GM18870 (cell line): ENCODE data around the gene TENT4A.

ENCODE experiments used
- ATAC-seq: cut with Tn5 transposase; IDR thresholded peaks from one replicate; pipeline ENCODE4 v1.9.1; 2021; ENCODE audit warnings: moderate library complexity; ENCODE audit not compliant: unreplicated experiment

The TENT4A gene

GRCh38 chr5:6749026-6749716, 35.9 kb downstream of the TENT4A start:
- ATAC-seq: no peak

DNA sequence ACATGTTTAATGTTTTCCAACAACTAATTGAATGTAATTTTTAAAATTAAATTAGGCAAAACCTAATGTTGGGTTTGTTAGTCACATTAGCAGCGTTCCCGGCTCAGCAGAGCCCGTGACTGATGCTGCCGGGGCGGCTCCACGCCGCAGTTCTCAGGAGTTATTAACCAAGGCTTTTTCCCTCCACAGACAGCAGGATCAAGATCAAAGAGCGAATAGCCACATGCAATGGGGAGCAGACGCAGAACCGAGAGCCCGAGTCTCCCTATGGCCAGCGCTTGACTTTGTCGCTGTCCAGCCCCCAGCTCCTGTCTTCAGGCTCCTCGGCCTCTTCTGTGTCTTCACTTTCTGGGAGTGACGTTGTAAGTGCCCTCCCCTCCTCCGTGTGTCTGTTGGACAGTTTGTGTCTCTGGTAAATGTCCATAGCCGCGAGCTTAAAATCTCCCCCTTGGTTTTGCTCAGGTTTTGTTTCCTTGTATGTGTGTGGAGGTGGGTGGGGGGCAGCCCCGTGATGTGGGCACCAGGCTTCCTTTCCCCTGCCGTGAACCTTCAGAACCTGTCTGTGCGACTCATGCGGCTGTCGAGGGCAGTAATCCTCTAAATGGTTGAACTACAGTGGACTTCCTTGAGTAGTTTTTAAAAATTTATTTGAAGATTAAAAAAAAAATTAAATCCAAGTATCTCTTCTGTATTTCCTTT, 37.1 kb downstream of the TENT4A start:
- ATAC-seq: no peak

DNA sequence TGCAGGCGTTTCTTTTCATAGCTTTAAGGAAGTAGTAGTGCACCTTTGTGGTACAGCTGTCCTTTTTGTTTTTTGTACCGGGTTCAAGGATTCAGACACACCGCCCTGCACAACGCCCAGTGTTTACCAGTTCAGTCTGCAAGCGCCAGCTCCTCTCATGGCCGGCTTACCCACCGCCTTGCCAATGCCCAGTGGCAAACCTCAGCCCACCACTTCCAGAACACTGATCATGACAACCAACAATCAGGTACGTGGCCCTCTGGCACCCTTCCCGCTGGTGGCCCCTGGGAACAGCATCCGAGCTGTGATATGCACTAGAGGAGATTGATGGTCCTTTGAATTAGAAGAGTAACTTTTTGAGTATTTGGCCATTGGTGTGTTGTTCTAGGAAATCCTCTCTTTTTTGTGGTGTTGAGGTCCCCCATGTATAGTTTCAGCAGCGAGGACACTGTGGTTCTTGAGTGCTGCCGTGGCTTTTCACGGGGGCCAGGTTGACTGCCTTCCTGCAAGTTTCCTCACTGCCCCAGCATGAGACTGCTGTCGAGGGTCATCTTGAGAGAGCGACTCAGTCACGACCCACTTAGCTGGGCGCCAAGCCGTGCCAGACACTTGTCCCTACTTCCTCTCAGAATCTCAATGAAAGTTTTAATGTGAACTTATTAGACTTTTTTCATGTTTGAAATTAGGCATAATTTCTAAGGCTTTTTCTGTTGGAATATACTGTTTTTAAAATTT, 37.9 kb downstream of the TENT4A start:
- no peak for ATAC-seq

DNA sequence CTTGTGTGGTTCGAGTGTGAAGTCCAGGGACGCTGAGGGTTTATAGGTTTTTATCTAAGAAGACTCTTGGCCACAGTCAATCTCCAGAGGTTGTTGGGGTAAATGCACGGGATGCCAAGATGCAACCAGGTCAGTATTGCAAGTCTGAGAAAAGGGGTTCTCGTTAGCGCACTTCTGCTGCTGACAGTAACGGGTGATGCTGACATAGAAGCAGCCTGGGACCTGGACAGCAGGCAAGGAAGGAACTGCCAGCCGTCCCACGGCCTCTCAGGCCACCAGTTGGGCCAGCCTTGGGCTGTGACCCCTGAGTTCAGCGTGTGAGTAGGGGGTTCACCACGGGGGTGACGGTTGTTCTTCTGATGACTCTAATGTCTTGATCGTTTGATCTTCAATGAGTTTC, 39.0 kb downstream of the TENT4A start:
- no peak for ATAC-seq

DNA sequence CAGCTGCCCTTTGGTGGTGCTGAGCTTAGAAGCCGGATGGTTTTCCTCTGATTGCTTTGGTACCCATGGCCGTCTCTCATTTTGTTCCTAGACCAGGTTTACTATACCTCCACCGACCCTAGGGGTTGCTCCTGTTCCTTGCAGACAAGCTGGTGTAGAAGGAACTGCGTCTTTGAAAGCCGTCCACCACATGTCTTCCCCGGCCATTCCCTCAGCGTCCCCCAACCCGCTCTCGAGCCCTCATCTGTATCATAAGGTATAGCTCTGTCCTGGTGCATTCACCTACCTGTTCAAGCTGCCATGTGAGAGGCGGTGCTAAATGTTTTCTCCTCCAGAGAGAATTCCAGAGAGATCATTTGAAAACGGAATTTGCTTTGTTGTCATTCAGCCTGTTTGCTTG, 39.5 kb downstream of the TENT4A start:
- no peak for ATAC-seq

DNA sequence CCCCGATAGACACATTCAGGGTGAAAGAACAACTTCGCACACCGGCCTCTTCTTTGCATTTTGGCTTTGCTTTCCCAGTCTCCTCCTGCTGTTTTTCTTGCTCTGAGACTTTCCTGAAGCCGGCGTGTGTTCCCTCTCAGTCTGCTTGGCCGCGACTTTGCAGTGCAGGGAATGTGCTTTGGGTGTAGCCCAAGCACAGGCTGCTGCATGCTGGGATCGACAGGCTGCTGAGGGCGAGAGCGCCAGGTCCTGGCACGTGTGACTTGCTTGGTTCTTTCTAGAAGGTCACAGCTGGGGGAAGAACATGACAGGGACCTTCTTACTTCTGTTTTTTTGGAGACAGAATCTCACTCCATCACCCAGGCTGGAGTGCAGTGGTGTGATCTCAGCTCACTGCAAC, 40.6 kb downstream of the TENT4A start:
- ATAC-seq: no peak

- ATAC-seq: no peak
Measured at GRCh38 chr5:6754766-6755165, 41.5 kb downstream of the TENT4A start.

GRCh38 chr5:6755519-6755918, 42.3 kb downstream of the TENT4A start:
- no peak for ATAC-seq

- no peak for ATAC-seq
Measured at GRCh38 chr5:6755941-6756340, 42.7 kb downstream of the TENT4A start.

- ATAC-seq: no peak
Measured at GRCh38 chr5:6757414-6757969, 44.3 kb downstream of the TENT4A start.

DNA sequence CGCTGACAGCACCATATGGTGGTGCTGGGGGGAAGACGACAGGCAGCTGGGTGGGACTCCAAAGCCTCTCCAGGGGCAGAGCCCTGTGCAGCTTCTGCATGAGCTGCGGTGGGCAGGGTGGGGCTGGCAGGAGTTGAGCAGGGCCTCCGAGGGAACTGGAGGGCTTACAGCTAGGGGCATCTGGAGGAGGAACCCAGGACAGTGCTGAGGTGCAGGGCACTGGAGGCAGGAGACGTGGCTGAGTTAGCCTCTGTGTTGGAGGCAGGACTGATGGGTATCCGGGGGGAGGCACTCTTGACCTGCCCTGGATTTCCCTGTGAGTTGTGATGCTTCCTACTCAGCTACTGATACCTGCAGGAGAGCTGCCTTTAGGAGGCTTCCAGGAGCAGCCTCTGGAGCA, 45.0 kb downstream of the TENT4A start:
- no peak for ATAC-seq

DNA sequence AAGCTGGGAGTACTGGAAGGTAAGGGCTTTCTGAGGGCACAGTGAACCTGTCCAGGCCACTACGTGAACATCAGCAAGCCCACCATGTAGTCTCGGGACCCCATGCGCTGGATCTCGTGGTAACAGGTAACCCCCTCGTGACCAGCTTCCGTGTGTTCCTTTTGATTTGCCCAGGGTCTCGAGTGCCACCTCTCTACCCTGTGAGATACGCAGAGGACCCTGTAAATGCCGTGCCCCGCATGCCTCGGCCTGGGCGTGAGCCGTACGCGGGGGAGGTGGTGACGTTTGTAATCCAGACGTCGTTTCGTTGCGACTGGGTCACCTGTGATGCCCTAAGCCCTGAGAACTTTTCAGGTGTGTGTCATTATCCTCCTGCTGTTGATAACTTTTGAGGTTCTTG, 45.5 kb downstream of the TENT4A start:
- no peak for ATAC-seq

DNA sequence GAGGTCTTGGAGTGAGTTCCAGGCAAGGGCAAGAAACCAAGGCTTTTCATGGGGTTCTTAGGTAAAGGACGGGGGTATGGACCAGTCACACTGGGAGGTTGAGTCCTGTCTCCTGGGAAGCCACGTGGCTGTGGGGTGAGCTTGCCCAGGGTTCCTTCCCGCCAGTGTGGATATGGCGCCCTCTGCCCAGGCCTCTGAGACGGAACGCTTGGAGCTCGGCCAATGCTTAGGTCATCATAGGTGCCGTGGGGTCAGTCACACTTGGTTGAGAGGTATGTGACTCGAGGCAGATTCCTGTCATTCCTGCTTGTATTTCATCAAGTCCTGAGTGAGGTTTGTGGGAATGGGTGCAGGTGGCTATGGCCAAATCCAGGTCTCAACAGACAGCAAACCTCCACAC, 46.2 kb downstream of the TENT4A start:
- ATAC-seq: no peak

DNA sequence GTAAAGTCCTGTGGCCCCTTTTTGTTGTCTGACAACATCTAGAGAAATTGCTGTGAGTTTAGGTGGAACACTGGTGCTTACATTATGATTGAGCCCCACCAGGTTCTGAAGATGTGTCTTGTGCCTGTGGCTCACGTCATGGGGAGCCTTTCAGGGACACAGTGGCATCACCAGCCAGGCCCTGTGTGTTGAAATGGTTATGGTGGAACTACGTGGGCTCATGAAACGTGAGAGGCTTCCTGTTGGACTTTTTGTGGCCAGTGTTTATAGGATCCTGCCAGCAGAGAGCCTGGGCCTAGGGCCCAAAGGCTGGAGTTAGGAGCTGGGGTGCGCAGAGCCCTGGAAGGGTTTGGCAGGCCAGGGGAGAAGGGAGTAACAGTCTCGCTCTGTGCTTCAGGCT, 46.8 kb downstream of the TENT4A start:
- no peak for ATAC-seq

GRCh38 chr5:6760686-6761085, 47.5 kb downstream of the TENT4A start:
- ATAC-seq: no peak

GRCh38 chr5:6761333-6761732, 48.1 kb downstream of the TENT4A start:
- no peak for ATAC-seq

GRCh38 chr5:6762116-6762515, 48.9 kb downstream of the TENT4A start:
- ATAC-seq: no peak

DNA sequence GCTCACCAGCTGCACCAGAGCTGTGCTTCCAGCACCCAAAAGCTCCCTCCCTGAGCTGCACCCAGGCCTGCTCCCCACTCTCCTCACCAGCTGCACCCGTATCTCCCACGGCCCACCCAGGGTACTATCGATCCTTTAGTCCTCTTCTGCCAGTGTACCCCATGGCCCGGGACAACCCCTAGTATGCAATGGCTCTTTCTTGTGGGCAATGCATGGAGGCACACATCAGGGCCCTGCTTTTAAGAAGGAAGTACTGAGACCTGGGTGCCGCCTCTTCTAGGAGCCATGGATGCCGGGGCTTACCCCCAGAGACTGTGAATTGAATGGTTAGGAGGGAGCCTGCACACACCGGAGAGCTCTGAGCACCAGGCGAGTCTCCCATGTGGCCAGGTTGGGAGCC, 49.5 kb downstream of the TENT4A start:
- ATAC-seq: no peak

DNA sequence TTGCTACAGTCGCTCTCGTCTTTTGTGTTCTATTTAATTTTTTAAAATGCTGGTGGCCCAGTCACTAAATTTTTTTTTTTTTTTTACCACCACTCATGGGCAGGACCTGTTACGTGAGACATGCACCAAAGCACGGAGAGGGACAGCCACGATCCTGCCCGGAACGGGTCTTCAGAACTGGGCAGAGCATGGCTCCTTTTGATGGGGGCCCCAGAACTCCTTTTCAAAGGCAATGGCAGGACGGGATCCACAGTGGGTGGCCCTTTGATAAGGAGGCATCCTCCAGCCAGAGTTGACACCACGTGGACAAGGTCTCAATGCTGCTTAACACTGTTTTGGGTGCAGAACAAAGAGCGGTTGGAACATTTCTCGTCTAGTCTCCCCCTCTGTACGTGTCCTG, 50.0 kb downstream of the TENT4A start:
- ATAC-seq: no peak

DNA sequence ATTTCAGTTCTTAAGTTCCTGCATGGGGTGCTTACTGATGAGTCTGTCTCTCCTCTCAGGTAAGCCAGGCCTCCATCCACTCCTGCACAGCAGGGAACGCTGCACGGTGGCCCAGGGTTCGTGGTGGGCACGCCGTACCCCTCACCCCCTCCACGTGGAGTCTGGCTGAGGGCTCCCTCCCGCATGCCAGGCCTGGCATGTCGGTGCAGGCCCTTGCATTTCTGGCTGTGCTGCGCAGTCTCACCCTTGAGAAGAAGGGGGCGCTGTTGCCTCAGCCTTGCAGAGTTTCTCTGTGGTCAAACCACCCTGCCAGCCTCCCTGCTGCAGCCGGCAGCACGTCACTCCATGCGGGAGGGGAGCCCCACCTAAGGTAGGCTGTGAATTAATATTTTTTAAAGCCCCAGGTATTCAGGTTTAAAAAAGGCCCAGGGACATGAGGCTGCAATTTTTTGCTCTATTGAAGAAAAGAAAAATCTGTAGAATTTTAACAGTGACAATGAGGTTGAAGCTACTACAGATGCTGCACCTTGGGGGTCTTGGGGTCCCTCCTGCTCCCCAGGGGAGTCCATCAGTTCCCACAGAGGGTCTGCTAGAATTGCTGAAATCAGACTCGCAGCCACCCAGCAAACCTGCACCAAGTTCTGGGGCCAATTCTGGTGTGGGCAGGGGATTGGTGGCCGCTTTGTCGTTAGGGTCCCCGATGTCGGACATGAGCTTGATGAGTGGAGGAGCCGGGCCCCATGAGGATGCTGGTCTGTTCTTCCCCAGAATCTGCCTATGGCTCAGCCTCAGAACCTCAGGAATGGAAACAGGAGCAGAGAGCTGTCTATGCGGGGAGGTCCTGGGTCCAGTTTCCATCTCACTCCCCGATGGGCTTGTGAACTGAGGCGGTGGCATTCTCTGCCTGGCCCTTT, 52.6 kb downstream of the TENT4A start:
- peak; percentile 72 for ATAC-seq

DNA sequence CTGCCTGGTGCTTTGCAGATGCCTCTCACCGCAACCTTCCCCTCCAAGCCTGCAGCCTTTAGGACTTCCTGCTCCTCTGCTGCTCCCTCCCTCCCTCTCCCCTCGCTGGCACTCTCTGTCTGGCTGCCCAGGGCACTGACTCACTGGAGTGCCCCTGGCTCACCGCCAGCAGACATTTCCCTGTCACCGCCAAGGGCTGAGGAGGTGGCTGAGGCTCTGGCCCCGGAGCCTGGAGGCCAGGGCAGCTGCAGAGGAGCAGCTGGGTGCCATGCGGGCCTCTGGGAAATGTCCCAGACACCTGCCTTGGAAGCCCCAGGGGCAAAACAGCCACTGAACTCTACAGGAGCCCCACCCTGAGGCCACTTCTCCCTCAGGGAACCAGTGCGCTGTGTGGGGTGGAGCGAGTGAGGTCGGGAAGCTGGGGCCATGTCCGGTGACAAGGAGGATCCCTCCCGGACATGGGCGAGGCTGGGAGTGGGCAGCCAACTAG, 53.4 kb downstream of the TENT4A start:
- peak; percentile 39 for ATAC-seq
